ENCODE data around the gene VMO1. TPM values are rescaled to one million over a fixed set of nuclear protein-coding genes. Genes with fewer than 3 reads are reported as not detected.
A peak's percentile ranks its signal among the peaks of the same experiment; 100 is the strongest.

Gene VMO1
- polyA plus RNA-seq, 1 of the 3 experiments (the other 2 are of a cell fraction): 1.3 TPM

GRCh38 chr17:4769628-4770027 is 16.5 kb downstream of the VMO1 start:
- H3K9me2 ChIP-seq: no peaks in the 10 kb centered on the region
- no peaks in the 10 kb centered on the region for H3K9me3 ChIP-seq
- H3F3A ChIP-seq (replicated peaks; ENCODE audit: insufficient read depth): no peaks in the 10 kb centered on the region
- TF ChIP-seq CHD2 (IDR thresholded peaks at IDR 0.05; ENCODE audit: low read length, partially characterized antibody) (no peak), FOSL2 (IDR thresholded peaks at IDR 0.05; ENCODE audit: borderline replicate concordance, low read depth) (peak; percentile 17; the same call in 1 of the 2 replicates), PBX3 (IDR thresholded peaks at IDR 0.05) (peak; percentile 12; the same call in 1 of the 2 replicates), IRF3 (IDR thresholded peaks at IDR 0.05; ENCODE audit: low read depth, low read length) (no peak)
- no peaks in the 10 kb centered on the region for H3K79me2 ChIP-seq (ENCODE audit: insufficient read depth)
- no peak overlapping the region for H3K27ac ChIP-seq (ENCODE audit: low read depth in 2 of 2, low read length in 1 of 2)
- no peak overlapping the region for H3K9ac ChIP-seq
- 70% methylated on average over 2 of the region's 2 CpGs for WGBS (ENCODE audit: low lambda C conversion rate)
- no peak for DNase-seq
- ChIA-PET POLR2A (no interaction called here), CTCF (interaction anchor here (1.8 kb wide), 1 partner anchor 134 kb away, joined by 5 read pairs; the partner anchor contains the start of gene CHRNE)
- peaks cover 36% of the 10 kb centered on the region for H3K27me3 ChIP-seq (ENCODE audit: insufficient read depth)
- no peak overlapping the region for H2AFZ ChIP-seq (ENCODE audit: low read depth)
- no peaks in the 10 kb centered on the region for H3K36me3 ChIP-seq (replicated peaks in 1 of 2; ENCODE audit: control insufficient read depth in 1 of 2, insufficient read depth in 2 of 2, low read length in 1 of 2)
- peaks cover 0 to 10% of the 10 kb centered on the region in 2 experiments; a peak in 1 of 4 replicates for H3K4me1 ChIP-seq (ENCODE audit: control insufficient read depth in 1 of 2, insufficient read depth in 2 of 2, low read depth in 1 of 2, low read length in 1 of 2)
- no peaks in the 10 kb centered on the region for H4K20me1 ChIP-seq (ENCODE audit: insufficient read depth)
- H3K4me2 ChIP-seq: no peak overlapping the region
- no peak overlapping the region for H3K4me3 ChIP-seq (ENCODE audit: low read depth in 2 of 2, low read length in 1 of 2)

GRCh38 chr17:4768298-4768697 is 17.9 kb downstream of the VMO1 start:
- no peaks in the 10 kb centered on the region for H3K79me2 ChIP-seq (ENCODE audit: insufficient read depth)
- CTCF ChIA-PET: interaction anchor here (0.7 to 1.6 kb wide), 3 partner anchors 18 to 121 kb away, joined by 3 to 6 read pairs (median 3); partner anchors contain the start of gene VMO1
- H3K36me3 ChIP-seq (replicated peaks in 1 of 2; ENCODE audit: control insufficient read depth in 1 of 2, insufficient read depth in 2 of 2, low read length in 1 of 2): no peaks in the 10 kb centered on the region
- no peak overlapping the region for H3K27ac ChIP-seq (ENCODE audit: low read depth in 2 of 2, low read length in 1 of 2)
- no peaks in the 10 kb centered on the region for H3F3A ChIP-seq (replicated peaks; ENCODE audit: insufficient read depth)
- H3K9me3 ChIP-seq: no peaks in the 10 kb centered on the region
- no peaks in the 10 kb centered on the region for H3K9me2 ChIP-seq
- POLR2A ChIA-PET: no interaction called here
- H3K4me3 ChIP-seq (ENCODE audit: low read depth in 2 of 2, low read length in 1 of 2): no peak overlapping the region
- DNase-seq: no peak
- H4K20me1 ChIP-seq (ENCODE audit: insufficient read depth): no peaks in the 10 kb centered on the region
- peaks cover 44% of the 10 kb centered on the region for H3K27me3 ChIP-seq (ENCODE audit: insufficient read depth)
- TF ChIP-seq RXRA (IDR thresholded peaks at IDR 0.05; ENCODE audit: borderline replicate concordance, low read depth) (no peak), MAX (IDR thresholded peaks at IDR 0.05; ENCODE audit: low read depth) (no peak)
- WGBS (ENCODE audit: low lambda C conversion rate): 26% methylated on average over 6 of the region's 6 CpGs
- no peak overlapping the region for H2AFZ ChIP-seq (ENCODE audit: low read depth)
- H3K4me1 ChIP-seq (ENCODE audit: control insufficient read depth in 1 of 2, insufficient read depth in 2 of 2, low read depth in 1 of 2, low read length in 1 of 2): peaks cover 0 to 10% of the 10 kb centered on the region in 2 experiments; a peak in 1 of 4 replicates
- H3K9ac ChIP-seq: no peak overlapping the region
- no peak overlapping the region for H3K4me2 ChIP-seq

GRCh38 chr17:4766723-4767122 is 19.4 kb downstream of the VMO1 start:
- WGBS (ENCODE audit: low lambda C conversion rate): 60% methylated on average over 9 of the region's 9 CpGs

More at GRCh38 chr17:4766723-4767122, 19.4 kb downstream of the VMO1 start:
- Histone ChIP-seq H3K36me3 (replicated peaks in 1 of 2; ENCODE audit: control insufficient read depth in 1 of 2, insufficient read depth in 2 of 2, low read length in 1 of 2) (no peaks in the 10 kb centered on the region), H3K27ac (ENCODE audit: low read depth in 2 of 2, low read length in 1 of 2) (no peak overlapping the region), H3K9me3 (no peaks in the 10 kb centered on the region), H3K27me3 (ENCODE audit: insufficient read depth) (peaks cover 36% of the 10 kb centered on the region), H3K9ac (no peak overlapping the region), H3K4me2 (no peak overlapping the region), H3K4me1 (ENCODE audit: control insufficient read depth in 1 of 2, insufficient read depth in 2 of 2, low read depth in 1 of 2, low read length in 1 of 2) (peaks cover 0 to 2% of the 10 kb centered on the region in 2 experiments; a peak in 1 of 4 replicates), H2AFZ (ENCODE audit: low read depth) (no peak overlapping the region), H3K9me2 (no peaks in the 10 kb centered on the region), H3K79me2 (ENCODE audit: insufficient read depth) (no peaks in the 10 kb centered on the region), H4K20me1 (ENCODE audit: insufficient read depth) (no peaks in the 10 kb centered on the region), H3F3A (replicated peaks; ENCODE audit: insufficient read depth) (no peaks in the 10 kb centered on the region), H3K4me3 (ENCODE audit: low read depth in 2 of 2, low read length in 1 of 2) (no peak overlapping the region)
- no peak for DNase-seq
- ChIA-PET CTCF (interaction anchor here (0.9 to 1.5 kb wide), 4 partner anchors 23 to 136 kb away, joined by 3 read pairs; partner anchors contain the start of genes CHRNE and GLTPD2), POLR2A (no interaction called here)
- TF ChIP-seq TAF1 (IDR thresholded peaks at IDR 0.05; ENCODE audit: borderline replicate concordance, low read depth, low read length): no peak
- TF ChIP-seq MAX (IDR thresholded peaks at IDR 0.05; ENCODE audit: low read depth): no peak
- no peak for TF ChIP-seq YY1 (IDR thresholded peaks at IDR 0.05; ENCODE audit: low read depth)
- no peak for TF ChIP-seq PBX3 (IDR thresholded peaks at IDR 0.05)
- TF ChIP-seq TEAD4 (IDR thresholded peaks at IDR 0.05; ENCODE audit: borderline replicate concordance, insufficient read depth): no peak
- TF ChIP-seq SMC3 (IDR thresholded peaks at IDR 0.05; ENCODE audit: low read depth, low read length): no peak

Measured in SK-N-SH (cell line).